ENCODE data around the gene PPP1R11. TPM values are rescaled to one million over a fixed set of nuclear protein-coding genes. Genes with fewer than 3 reads are reported as not detected.
A peak's percentile ranks its signal among the peaks of the same experiment; 100 is the strongest.

PPP1R11 gene
- total and polyA plus RNA-seq, 9 of the 15 experiments (the other 6 are each of a cell fraction or from before 2014, with no cell fraction given): 17.8 to 94.8 (median 44.6) TPM

GRCh38 chr6:30061092-30061857 is 5.7 kb upstream of the PPP1R11 start, which contains the start of gene POLR1H (continued):
- TF ChIP-seq CCNT2 (IDR thresholded peaks at IDR 0.05; ENCODE audit: borderline replicate concordance, extremely low read depth, insufficient read length, low read depth, low read length): peak; percentile 73
- TF ChIP-seq FOSL1 (tag; conservative IDR thresholded peaks at IDR 0.05): peak; percentile 69
- TF ChIP-seq ZNF551 (CRISPR knock-in tag; IDR thresholded peaks at IDR 0.05): 0 out of 2 replicates have a peak, but pooled peaks have one; percentile 47
- 0 out of 2 replicates have a peak, but pooled peaks have one; percentile 18 for TF ChIP-seq FOXP1 (CRISPR knock-in tag; IDR thresholded peaks at IDR 0.05)
- TF ChIP-seq JUNB (CRISPR knock-in tag; conservative IDR thresholded peaks at IDR 0.05): peak; percentile 93
- TF ChIP-seq ZNF23 (CRISPR knock-in tag; IDR thresholded peaks at IDR 0.05): no peak
- TF ChIP-seq ZNF644 (tag; IDR thresholded peaks at IDR 0.05; ENCODE audit: low read depth): peak; percentile 81; the same call in 1 of the 2 replicates
- TF ChIP-seq BRF2 (IDR thresholded peaks at IDR 0.05; ENCODE audit: borderline replicate concordance, insufficient read depth, insufficient read length): no peak
- peak; percentile 74 for TF ChIP-seq SOX6 (IDR thresholded peaks at IDR 0.05)
- TF ChIP-seq EP400 (IDR thresholded peaks at IDR 0.05): peak; percentile 95
- TF ChIP-seq, protein P1, sequence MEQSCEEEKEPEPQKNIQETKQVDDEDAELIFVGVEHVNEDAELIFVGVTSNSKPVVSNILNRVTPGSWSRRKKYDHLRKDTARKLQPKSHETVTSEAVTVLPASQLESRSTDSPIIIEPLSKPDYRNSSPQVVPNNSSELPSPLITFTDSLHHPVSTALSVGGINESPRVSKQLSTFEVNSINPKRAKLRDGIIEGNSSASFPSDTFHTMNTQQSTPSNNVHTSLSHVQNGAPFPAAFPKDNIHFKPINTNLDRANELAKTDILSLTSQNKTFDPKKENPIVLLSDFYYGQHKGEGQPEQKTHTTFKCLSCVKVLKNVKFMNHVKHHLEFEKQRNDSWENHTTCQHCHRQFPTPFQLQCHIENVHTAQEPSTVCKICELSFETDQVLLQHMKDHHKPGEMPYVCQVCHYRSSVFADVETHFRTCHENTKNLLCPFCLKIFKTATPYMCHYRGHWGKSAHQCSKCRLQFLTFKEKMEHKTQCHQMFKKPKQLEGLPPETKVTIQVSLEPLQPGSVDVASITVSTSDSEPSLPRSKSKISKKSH (CRISPR knock-in tag; IDR thresholded peaks at IDR 0.05): no peak
- TF ChIP-seq MTA3 (IDR thresholded peaks at IDR 0.05; ENCODE audit: borderline replicate concordance): peak; percentile 81
- TF ChIP-seq SIN3B (IDR thresholded peaks at IDR 0.05; ENCODE audit: low read depth): peak; percentile 98
- 0 out of 2 replicates have a peak, but pooled peaks have one; percentile 17 for TF ChIP-seq SMAD3 (CRISPR knock-in tag; conservative IDR thresholded peaks at IDR 0.05)
- TF ChIP-seq, protein P2, sequence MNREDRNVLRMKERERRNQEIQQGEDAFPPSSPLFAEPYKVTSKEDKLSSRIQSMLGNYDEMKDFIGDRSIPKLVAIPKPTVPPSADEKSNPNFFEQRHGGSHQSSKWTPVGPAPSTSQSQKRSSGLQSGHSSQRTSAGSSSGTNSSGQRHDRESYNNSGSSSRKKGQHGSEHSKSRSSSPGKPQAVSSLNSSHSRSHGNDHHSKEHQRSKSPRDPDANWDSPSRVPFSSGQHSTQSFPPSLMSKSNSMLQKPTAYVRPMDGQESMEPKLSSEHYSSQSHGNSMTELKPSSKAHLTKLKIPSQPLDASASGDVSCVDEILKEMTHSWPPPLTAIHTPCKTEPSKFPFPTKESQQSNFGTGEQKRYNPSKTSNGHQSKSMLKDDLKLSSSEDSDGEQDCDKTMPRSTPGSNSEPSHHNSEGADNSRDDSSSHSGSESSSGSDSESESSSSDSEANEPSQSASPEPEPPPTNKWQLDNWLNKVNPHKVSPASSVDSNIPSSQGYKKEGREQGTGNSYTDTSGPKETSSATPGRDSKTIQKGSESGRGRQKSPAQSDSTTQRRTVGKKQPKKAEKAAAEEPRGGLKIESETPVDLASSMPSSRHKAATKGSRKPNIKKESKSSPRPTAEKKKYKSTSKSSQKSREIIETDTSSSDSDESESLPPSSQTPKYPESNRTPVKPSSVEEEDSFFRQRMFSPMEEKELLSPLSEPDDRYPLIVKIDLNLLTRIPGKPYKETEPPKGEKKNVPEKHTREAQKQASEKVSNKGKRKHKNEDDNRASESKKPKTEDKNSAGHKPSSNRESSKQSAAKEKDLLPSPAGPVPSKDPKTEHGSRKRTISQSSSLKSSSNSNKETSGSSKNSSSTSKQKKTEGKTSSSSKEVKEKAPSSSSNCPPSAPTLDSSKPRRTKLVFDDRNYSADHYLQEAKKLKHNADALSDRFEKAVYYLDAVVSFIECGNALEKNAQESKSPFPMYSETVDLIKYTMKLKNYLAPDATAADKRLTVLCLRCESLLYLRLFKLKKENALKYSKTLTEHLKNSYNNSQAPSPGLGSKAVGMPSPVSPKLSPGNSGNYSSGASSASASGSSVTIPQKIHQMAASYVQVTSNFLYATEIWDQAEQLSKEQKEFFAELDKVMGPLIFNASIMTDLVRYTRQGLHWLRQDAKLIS (CRISPR knock-in tag; IDR thresholded peaks at IDR 0.05): 0 out of 2 replicates have a peak, but pooled peaks have one; percentile 34
- no peak for TF ChIP-seq NFE2L1 (tag; IDR thresholded peaks at IDR 0.05; ENCODE audit: borderline replicate concordance, low read depth)
- TF ChIP-seq SMAD2 (IDR thresholded peaks at IDR 0.05; ENCODE audit: low read depth, low read length): no peak
- TF ChIP-seq TCF7L2 (IDR thresholded peaks at IDR 0.05; ENCODE audit: low read depth, low read length): no peak
- TF ChIP-seq JUN (IDR thresholded peaks at IDR 0.05; ENCODE audit: borderline replicate concordance, low read depth, low read length): peak; percentile 91
- TF ChIP-seq JUN (CRISPR knock-in tag; IDR thresholded peaks at IDR 0.05; ENCODE audit: borderline replicate concordance): no peak
- no peak for TF ChIP-seq ZNF561 (CRISPR knock-in tag; conservative IDR thresholded peaks at IDR 0.05)
- no peak for TF ChIP-seq KDM1A (IDR thresholded peaks at IDR 0.05)
